Right ventricle myocardium superior (tissue), 1 donor: ENCODE results near the gene CACNA1D. TPM values are rescaled to one million over a fixed set of nuclear protein-coding genes. Genes with fewer than 3 reads are reported as not detected.

Source experiments
- ATAC-seq: fragments of 200-7000 bp; cut with Tn5 transposase; one replicate; pipeline ENCODE4 v1.9.1; 2020; ENCODE audit warnings: mild to moderate bottlenecking; ENCODE audit not compliant: poor library complexity
- DNase-seq: peaks from one replicate; pipeline ENCODE4 v3.0.0-alpha.2; 2020
- intact Hi-C: fragments of 100-400 bp; cut with DNase I; formaldehyde crosslinking; loops from one replicate; pipeline ENCODE4 v1.11.2; 2022
- total RNA-seq: library from RNA; stranded (reverse); fragmentation: NEBNext Ultra II Directional; extraction: Animal tissue kit (Norgen Biotek cat#: 25700); gene quantifications from one replicate; pipeline ENCODE4 v1.2.1, GENCODE V29; 2021
- donor health status: DM: no; HTN: yes; CAD: no; lungs with severe emphysema.

CACNA1D gene
- total RNA-seq, 1 donor from 2014 or later = 0.78 TPM

DNA sequence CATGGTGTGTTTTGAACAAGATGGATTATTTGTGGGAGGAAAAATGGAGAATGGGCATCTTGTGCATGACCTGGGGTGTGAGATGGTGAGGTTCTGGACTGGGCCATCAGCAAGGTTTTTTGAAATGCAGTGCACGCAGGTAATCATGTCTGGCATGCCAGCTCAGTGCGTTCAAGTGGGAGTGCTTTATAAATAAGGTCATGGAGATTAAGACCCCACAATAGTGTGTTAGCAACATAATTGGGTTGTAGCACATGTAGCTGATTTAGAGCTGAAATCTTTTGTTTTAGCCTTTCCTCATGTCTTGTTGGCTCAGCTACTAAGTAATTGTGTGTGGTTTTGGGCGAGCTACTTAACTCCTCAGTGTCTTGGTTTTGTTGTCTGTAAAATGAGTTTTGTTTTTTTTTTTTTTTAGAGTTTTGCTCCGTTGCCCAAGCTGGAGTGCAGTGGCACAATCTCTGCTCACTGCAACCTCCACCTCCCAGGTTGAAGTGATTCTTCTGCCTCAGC lies 3.9 kb upstream of the CACNA1D start:
- DNase-seq = no peak
- intact Hi-C loops = no loop called here
- ATAC-seq = no peak

DNA sequence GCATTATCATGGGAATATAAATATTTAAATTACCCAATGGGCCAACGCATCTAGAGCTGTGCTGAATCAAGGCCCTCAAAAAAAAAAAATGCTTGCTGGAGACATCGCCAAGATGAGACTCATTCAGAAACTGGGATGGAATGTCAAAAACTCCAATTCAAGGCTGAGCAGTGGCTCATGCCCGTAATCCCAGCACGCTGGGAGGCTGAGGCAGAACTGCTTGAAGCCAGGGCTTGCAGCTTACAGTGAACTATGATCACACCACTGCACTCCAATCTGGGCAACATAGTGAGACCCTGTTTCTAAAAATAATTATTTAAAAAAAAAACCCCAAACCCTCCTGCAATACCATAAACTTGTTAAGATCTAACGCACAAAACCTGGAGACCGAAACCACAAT lies 3.1 kb upstream of the CACNA1D start:
- intact Hi-C loops = no loop called here
- ATAC-seq (no peak), DNase-seq (no peak)

DNA sequence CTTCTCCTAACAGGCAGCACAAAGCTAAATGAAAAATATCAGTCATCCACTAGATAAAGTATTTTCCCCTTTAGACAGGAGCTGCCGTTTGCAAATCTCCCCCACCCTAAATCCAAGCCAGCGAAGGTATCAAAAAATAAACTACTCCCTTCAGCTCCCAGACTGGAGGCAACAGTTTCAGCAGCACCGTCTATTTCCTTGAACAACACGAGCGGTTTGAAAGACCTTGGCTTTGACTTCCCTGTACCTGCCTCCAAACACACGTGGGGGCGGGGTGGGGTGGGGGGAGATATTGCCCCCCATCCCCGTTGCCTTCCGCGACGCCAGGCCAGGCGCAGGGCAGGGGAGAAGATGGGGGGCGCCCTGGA lies 832 bp upstream of the CACNA1D start:
- intact Hi-C loops = no loop called here
- ATAC-seq = no peak
- DNase-seq = no peak

DNA sequence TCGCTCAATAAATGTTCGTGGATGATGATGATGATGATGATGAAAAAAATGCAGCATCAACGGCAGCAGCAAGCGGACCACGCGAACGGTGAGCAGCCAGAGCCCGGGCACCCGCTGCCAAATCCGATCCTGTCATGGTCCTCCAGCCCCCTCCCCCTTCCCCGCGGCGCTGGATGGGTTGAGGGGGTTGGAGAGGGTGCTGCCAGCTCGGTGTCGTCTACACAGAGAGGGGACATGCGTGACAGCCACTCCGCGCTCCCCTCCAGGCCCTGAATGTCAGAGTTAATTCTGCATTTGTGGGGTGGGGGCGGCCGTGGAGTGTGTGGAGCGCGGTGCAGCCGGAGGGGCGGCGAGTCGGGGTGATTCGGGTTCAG lies 722 bp downstream of the CACNA1D start:
- DNase-seq = no peak
- no peak for ATAC-seq
- intact Hi-C loops = no loop called here

DNA sequence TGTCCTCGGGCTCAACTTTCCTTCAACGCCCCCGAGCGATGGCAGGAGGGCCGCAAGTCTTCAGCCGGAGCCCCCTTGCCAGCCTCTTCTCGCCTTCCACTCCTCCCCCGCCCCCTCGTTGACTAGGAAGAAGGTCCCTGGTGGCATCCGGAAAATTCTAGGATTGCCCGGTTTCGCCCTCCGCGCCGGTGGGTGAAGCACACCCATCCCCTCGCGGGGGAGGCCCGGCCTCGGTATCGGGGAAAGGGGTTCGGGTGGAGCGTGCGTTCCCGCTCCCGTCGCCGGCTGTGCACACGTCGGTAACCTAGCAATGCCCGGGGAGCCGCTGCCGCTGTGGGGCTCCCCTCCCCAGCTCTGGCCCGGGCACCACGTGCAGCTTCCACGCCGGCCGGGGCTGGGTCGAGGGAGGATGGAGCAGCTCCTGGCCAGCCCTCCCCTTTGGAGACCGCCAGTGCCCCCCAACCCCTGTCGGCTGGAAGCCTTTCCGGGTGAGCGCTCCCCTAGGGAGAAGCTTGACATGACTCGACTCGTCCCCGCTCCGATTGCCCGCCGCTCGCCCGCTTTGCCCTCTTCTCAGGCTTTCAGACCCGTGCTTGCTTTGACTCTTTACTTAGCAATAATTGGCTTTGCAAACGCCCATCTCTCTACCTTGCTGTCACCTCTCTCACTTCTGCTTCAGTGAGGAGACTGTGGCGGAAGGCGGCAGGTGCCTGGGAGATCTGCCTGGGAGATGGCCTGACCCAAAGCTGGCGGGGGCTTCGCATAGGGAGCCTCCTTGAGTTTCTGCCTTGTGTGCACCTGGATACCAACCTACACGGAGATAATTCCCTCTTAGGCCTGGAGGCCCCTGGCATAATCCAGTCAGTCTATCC lies 1.3 kb downstream of the CACNA1D start:
- ATAC-seq = peak; percentile 56
- no peak for DNase-seq
- intact Hi-C loops = no loop called here

DNA sequence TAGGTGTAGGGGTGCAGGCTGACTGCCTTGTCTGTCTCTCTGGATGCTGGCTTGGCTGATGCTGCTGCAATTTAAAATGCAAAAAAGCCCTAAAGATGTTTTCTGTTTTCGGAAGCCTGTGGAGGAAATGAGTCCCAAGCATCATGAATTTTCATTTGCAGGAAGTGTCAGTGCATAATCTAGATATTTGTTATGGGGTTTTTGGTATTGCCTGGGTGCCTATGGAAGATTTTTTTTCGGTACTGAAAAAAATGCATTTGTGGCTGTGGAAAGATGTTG lies 1.9 kb downstream of the CACNA1D start:
- DNase-seq = no peak

DNA sequence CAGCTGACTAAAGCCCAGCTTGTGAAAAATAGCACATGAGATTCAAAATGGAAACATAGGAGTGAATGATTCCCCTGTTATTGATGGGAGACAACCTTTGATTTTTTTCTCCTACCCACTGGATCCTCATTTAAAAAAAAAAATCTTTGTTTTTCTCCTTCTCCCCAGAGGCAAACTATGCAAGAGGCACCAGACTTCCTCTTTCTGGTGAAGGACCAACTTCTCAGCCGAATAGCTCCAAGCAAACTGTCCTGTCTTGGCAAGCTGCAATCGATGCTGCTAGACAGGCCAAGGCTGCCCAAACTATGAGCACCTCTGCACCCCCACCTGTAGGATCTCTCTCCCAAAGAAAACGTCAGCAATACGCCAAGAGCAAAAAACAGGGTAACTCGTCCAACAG lies 2.6 kb downstream of the CACNA1D start:
- intact Hi-C loops = no loop called here
- no peak for DNase-seq
- ATAC-seq = no peak

More for the DNA sequence above, 1.9 kb downstream of the CACNA1D start:
- intact Hi-C loops = no loop called here
- ATAC-seq = no peak

DNA sequence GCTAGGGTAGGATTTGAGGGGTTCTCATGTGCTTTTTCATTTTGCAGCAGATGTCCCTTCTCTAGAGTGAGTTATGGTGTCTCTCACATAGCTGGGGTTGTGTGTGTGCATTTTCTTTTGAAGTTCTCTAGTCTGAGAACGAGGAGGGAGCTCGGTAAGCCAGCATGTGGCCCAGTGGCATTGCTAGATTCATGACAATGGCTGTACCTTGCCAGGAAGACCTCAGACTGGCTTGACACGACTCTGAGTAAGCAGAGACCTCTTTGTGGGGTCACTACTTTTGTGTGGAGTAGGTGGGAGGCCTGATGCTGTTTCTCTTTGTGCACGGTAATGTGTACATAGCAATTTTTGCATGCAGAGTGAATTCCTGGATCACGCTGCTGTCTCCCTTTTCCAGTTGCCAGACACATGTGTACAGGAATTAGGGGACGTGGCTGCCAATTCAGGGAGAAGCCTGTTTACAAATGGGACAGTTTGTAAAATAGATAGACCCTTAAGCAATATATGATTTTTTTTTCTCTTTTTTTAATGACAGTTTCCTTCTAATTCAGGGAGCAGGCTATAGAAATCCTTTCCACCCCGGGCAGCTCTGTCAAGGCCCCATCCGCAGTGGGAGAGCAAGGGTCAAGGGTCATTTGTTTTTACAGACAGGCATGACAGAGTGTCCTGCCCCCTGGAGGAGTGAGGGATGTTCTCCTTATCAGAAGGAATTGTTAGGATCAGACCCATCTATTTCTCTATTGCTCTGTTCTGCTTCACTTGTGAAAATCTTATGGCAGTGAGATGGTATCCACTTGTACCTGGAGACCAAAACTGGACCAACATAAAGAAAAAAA lies 4.6 kb downstream of the CACNA1D start:
- intact Hi-C loops = no loop called here

DNA sequence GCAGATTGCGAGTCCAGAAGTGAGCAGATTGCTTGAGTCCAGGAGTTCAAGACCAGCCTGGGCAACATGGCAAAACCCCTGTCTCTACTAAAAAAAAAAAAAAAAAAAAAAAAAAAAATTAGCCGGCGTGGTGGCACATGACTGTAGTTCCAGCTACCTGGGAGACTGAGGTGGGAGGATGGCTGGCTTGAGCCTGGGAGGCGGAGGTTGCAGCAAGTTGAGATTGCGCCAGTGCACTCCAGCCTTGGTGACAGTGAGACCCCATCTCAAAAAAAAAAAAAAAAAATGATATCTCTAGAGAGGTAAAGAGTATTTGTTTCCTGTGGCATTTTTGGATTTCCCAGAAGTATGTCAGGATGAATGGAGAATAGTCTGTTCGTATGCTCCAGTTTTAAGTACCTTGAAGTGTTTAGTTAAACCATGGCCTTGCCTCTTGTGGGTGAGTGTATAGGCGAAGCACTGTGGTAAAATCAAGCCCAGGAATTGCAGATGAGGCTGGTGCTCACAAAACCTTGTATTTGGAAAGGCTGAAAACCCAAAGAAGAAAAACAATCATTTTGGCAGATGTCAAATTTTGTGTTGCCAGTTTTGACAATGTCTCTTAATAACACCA lies 5.9 kb downstream of the CACNA1D start:
- intact Hi-C loops = no loop called here
- no peak for ATAC-seq

More for the DNA sequence above, 4.6 kb downstream of the CACNA1D start:
- ATAC-seq (no peak), DNase-seq (no peak)

DNA sequence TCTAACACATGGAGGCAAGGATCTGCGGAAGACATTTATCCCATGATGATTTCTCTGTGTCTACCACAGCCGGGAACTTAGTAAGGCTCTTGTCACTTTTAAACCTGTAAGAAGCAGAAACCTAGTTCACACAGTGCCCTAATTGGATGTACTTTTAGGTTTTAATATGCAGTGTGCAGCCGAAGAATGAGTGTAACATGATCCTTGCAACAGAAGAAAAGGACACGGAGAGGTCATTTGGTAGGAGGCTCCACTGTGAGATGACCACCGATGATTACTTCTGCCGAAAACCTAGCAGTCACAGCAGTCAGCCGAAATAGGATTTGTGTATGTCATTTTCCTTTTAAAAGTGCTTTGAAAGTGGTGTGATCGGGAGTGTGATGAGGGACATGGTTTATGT lies 6.8 kb downstream of the CACNA1D start:
- ATAC-seq (no peak), DNase-seq (no peak)
- intact Hi-C loops = no loop called here

More for the DNA sequence above, 5.9 kb downstream of the CACNA1D start:
- DNase-seq = no peak

DNA sequence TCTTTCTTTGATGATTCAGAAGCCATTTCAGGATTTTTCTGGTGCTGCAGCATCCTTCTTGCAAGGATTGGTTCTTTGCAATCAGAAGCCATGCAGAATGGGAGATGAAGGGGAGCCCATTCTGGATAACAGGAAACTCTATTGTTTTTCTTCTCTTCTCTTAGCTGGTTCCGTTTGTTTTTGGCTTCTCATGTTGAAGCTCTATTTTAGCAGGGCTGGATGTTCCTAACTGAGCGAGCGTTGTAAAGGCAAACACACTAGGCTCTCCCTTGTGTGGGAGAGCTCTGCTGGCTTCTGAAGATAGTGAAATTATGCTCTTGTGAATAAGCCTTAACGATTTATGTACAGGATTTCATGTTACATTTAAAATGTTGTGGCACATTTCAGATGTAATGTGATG lies 8.3 kb downstream of the CACNA1D start:
- no peak for ATAC-seq
- intact Hi-C loops = no loop called here
- DNase-seq = no peak

DNA sequence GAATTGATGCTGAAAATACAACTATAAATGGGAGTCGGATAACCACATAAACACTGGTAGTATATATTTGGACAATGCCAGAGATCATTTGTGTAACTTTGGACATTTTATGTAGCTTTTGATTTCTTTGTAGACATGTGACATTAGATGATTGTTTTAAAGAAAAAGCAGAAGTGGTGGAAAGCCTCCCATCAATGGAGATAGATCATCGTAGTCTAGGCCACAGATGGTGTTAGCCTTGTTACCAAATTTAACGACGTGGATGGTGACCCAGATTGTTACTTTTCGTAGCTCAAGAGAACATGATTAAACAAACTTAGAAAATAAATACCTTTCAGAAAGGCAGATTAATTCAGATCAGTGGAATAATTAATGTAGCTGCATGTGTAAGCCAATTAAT lies 8.8 kb downstream of the CACNA1D start:
- no peak for ATAC-seq

DNA sequence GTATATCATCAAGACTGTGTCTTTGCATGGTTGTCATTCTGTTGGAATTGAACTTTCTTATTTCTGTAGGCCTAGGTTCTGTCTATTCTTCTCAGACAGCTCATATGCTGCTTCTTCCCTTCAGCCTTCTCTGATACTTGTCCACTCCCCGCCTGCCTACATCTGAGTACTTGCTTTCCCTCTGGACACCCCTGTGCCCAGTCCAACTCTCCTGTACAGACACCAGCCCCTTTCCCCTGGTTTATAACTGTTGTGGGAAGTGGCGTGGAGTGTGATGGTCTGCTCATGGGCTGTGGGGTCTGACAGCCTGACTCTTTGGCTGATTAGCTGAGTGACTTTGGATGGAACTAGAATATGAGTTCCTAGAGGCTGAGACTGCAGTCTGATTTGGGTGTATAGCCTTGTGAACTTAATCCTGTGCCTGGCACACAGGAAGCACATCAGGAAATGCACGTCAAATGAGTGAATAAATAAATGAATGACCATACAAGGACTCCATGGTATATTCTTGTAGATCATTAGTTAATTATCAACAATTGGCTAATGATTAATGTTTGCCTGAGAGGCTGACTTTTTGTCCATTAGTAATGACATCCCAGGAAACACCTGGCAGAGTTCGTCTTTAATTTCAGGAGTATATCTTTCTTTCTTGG lies 11.8 kb downstream of the CACNA1D start:
- ATAC-seq (no peak), DNase-seq (no peak)
- intact Hi-C loops = no loop called here

More for the DNA sequence above, 8.8 kb downstream of the CACNA1D start:
- intact Hi-C loops = no loop called here
- DNase-seq = no peak

DNA sequence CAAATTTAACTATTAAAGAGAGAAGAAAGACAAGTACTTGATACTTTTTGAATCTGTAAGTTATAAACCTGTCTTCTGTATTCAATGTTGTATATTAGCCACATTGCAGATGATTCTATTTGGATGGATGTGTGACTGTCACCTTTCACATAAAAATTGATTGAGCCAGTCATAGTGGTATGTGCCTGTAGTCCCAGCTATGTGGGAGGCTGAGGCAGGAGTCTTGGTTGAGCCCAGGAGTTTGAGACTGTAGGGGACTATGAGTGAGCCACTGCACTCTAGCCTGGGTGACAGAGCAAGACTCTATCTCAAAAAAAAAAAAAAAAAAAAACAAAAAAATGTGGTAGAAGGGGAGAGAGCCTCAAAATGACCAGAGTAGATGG lies 12.3 kb downstream of the CACNA1D start:
- DNase-seq = no peak

DNA sequence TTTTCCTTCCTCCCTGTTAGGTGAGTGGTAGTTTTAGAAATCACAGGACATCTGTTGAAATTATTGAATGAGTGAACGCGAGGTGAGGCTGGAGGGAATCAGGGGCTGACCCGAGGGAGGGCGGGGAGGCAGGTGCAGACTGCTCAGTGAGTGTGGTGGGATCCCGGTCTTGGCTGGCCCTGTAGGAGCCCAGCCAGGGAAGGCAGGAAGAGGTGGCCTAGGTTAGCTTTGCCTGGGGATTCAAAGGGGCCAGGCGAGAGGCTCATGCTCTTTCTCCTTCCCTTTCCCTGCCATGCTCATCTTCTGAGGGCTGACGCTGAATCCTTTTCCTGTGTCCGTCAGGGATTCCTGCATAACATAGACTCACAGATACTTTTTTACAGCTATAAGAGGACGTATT lies 15.1 kb downstream of the CACNA1D start:
- no peak for DNase-seq
- intact Hi-C loops = no loop called here
- ATAC-seq = no peak

More for the DNA sequence above, 12.3 kb downstream of the CACNA1D start:
- no peak for ATAC-seq
- intact Hi-C loops = no loop called here

DNA sequence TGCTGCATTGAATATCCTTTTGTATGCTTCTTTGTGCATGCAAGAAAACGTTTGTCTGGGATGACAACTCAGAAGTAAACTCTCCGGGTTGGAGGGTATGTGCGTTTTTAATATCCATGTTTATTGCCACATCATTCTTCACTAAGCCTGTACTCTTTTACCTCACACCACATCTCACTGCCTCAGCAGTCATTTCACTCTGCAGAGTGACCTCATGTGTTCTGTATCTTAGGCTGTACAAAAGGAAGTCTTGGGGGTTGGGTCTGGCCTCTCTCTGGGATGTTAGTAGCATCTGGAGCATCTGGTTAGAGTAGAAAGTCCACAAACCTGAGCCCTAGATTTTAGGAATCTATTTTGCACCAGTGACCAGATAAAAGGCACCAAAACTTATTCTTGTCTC lies 16.1 kb downstream of the CACNA1D start:
- DNase-seq (no peak), ATAC-seq (no peak)
- intact Hi-C loops = no loop called here

DNA sequence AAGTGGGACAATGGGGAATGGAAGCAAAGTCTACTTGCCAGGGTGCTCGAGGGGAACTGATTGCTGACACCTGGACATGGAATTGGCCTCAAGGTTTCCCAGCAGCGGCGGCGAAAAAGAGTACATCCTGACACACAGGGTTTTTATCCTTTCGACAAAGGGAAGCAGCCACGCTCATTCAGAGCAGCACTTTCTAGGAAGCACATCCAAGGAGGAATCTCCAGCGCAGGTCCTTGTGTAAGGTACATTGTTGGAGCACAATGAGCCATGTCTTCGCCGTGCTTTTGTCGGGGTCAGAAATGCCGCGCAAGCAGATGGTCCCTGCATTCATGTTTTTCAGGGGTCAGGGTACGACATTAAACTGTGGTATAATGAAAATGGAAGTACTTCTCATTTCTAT lies 16.8 kb downstream of the CACNA1D start:
- DNase-seq (no peak), ATAC-seq (no peak)
- intact Hi-C loops = no loop called here

DNA sequence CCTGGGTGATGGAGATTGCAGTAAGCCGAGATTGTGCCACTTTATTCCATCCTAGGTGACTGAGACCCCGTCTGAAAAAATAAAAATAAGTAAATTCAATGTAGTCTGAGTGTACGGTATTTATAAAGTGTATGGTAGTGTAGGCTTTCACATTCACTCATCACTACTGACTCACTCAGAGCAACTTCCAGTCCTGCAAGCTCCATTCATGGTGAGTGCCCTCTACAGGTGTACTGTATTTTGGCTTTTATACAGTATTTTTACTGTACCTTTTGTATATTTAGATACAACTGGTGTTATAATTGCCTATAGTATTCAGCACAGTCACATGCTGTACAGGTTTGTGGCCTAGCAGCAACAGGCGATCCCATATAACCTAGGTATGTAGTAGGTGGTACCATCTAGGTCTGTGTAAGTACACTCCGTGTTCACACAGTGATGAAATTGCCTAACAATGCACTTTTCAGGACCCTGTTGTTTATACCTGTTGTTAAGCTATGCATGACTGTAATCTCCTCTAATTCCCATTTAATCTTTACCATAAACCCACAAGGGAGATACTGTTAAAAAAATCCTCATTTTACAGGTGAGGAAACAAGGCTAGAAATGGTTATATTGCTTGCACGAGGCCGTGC lies 19.3 kb downstream of the CACNA1D start:
- intact Hi-C loops = no loop called here
- ATAC-seq = no peak

DNA sequence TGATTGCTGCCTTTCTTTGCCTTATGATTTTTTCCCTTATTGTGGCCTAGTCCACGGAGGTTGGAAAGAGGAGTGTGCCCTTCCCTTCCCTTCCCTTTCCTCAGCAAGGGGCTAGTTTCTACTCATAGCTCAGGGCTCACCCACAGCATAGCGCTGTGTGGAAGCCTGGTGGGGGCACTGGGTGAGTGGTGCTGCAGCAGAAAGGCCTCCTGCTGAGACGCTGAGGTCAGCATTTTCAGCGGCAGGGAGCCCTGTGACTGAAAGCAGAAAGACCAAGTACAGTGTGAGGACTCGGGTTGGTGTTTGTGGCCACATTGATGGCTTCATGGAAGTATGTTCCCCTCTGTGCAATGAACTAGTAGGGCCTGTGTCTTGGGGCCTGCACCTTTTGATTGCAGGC lies 21.9 kb downstream of the CACNA1D start:
- intact Hi-C loops = no loop called here
- ATAC-seq (no peak), DNase-seq (no peak)

More for the DNA sequence above, 19.3 kb downstream of the CACNA1D start:
- no peak for DNase-seq
